K562 (cell line): ENCODE measurements around the gene ATP6V1G2. TPM values are rescaled to one million over a fixed set of nuclear protein-coding genes. Genes with fewer than 3 reads are reported as not detected.
A peak's percentile ranks its signal among the peaks of the same experiment; 100 is the strongest.

Source experiments
- ARNT ChIP-seq, 2 experiments: fragments of 450-650 bp; IDR thresholded peaks; 2 replicates each; pipeline ENCODE4 v1.6.1; 2016; ENCODE audit warnings: mild to moderate bottlenecking in 1 of 2
- CBX8 ChIP-seq: fragments of 200-600 bp; sonication (generic); IDR thresholded peaks from 2 replicates; pipeline ENCODE4 v1.6.1; 2012; ENCODE audit warnings: borderline replicate concordance, mixed run types, low read depth, mild to moderate bottlenecking, moderate library complexity, mixed read lengths, low read length, control low read depth, inconsistent platforms; ENCODE audit not compliant: poor library complexity, severe bottlenecking; ENCODE audit errors: extremely low read depth
- FOXP1 ChIP-seq: sonication (generic); formaldehyde crosslinking; IDR thresholded peaks from 2 replicates; pipeline ENCODE4 v1.8.0; 2022; ENCODE audit warnings: mild to moderate bottlenecking, missing genetic modification reagents
- KDM1A ChIP-seq, 2 experiments: fragments of 450-650 bp; IDR thresholded peaks; 2 replicates each; pipeline ENCODE4 v1.6.1; 2016; ENCODE audit warnings: mild to moderate bottlenecking in 2 of 2
- KDM4B ChIP-seq, 2 experiments: fragments of 450-650 bp in 1 of 2; sonication (generic) in 1 of 2; IDR thresholded peaks; 2 replicates each; pipeline ENCODE4 v1.6.1; 2016 to 2017; ENCODE audit warnings: borderline replicate concordance in 2 of 2, antibody characterized with exemption in 1 of 2, low read depth in 1 of 2, mild to moderate bottlenecking in 1 of 2
- MIER1 ChIP-seq: fragments of 450-650 bp; IDR thresholded peaks from 2 replicates; pipeline ENCODE4 v1.6.1; 2016; ENCODE audit warnings: antibody characterized with exemption, mild to moderate bottlenecking, low read depth
- SRF ChIP-seq, 2 experiments: fragments of 250-450, 450-650 bp in 1 of 2; sonication (Bioruptor Pico) in 1 of 2; sonication (generic) in 1 of 2; formaldehyde crosslinking; IDR thresholded peaks; 2 replicates each; pipeline versions ENCODE4 v1.5.0 to v1.5.1; 2020 to 2022; ENCODE audit warnings: mild to moderate bottlenecking in 1 of 2, missing genetic modification reagents in 1 of 2
- VEZF1 ChIP-seq: fragments of 200-800 bp; sonication (Bioruptor generic); IDR thresholded peaks from 2 replicates; pipeline ENCODE4 v1.6.1; 2017; ENCODE audit warnings: missing genetic modification characterization, missing compliant biosample characterization
- ZFP91 ChIP-seq: sonication (generic); formaldehyde crosslinking; IDR thresholded peaks from 2 replicates; pipeline ENCODE4 v1.8.0; 2022; ENCODE audit warnings: mild to moderate bottlenecking, missing genetic modification reagents
- ZNF408 ChIP-seq: fragments of 250-450 bp; sonication (Bioruptor Pico); IDR thresholded peaks from 2 replicates; pipeline ENCODE4 v1.4.0; 2020; ENCODE audit warnings: low read depth, mild to moderate bottlenecking, moderate library complexity
- ZNF586 ChIP-seq: fragments of 450-650 bp; formaldehyde crosslinking; conservative IDR thresholded peaks from 2 replicates; pipeline ENCODE4 v1.4.0; 2020; ENCODE audit warnings: mild to moderate bottlenecking, moderate library complexity
- ZNF740 ChIP-seq, 3 experiments: fragments of 200-800 bp in 1 of 3; sonication (Bioruptor generic) in 1 of 3; sonication (generic) in 1 of 3; formaldehyde crosslinking in 1 of 3; IDR thresholded peaks; 2 replicates each; pipeline versions ENCODE4 v1.6.1 to v1.8.0; 2016 to 2022; ENCODE audit warnings: mild to moderate bottlenecking in 2 of 3, missing compliant biosample characterization in 2 of 3, missing genetic modification characterization in 2 of 3, missing genetic modification reagents in 1 of 3
- ZNF766 ChIP-seq: fragments of 200-800 bp; sonication (Bioruptor generic); conservative IDR thresholded peaks from 2 replicates; pipeline ENCODE4 v1.6.1; 2016; ENCODE audit warnings: missing genetic modification characterization, missing compliant biosample characterization
- polyA plus RNA-seq, 8 experiments: library from polyadenylated mRNA; depleted of rRNA in 4 of 8; stranded (reverse) in 5 of 8; unstranded in 3 of 8; fragments of >200 nt; fragmentation: Nextera tagmentation in 2 of 8; fragmentation: Illumina TruSeq in 1 of 8; extraction: Ambion mirVana in 2 of 8; extraction: Trizol in 1 of 8; gene quantifications; 2 replicates each; pipeline versions ENCODE4 v1.2.1 to v1.2.3, GENCODE V29; 2011 to 2014; ENCODE audit warnings: inconsistent platforms in 1 of 8, missing spikeins in 1 of 8
- total RNA-seq, 7 experiments: library from RNA; depleted of rRNA in 6 of 7; stranded (reverse); fragments of >200 nt in 6 of 7; fragmentation: Illumina TruSeq in 2 of 7; extraction: Trizol in 2 of 7; gene quantifications; 2 replicates each; pipeline versions ENCODE4 v1.2.1 to v1.2.3, GENCODE V29; 2011 to 2021; ENCODE audit warnings: low replicate concordance in 1 of 7
- TF ChIP-seq, protein P1 (sequence below), 2 experiments: fragments of 150-350 bp in 1 of 2; IDR thresholded peaks; 2 replicates each; pipeline ENCODE4 v1.6.1; 2012 to 2016; ENCODE audit warnings: low read depth in 2 of 2, low read length in 2 of 2, mild to moderate bottlenecking in 1 of 2, moderate library complexity in 1 of 2
- TF ChIP-seq, protein P2 (sequence below): fragments of 250-450 bp; sonication (Bioruptor Pico); IDR thresholded peaks from 2 replicates; pipeline ENCODE4 v1.9.0; 2021; ENCODE audit warnings: mild to moderate bottlenecking

ATP6V1G2 gene
- total and polyA plus RNA-seq, 9 of the 15 experiments (the other 6 are each of a cell fraction or from before 2014, with no cell fraction given), result 0.14 to 1.5 (median 0.33) TPM

DNA sequence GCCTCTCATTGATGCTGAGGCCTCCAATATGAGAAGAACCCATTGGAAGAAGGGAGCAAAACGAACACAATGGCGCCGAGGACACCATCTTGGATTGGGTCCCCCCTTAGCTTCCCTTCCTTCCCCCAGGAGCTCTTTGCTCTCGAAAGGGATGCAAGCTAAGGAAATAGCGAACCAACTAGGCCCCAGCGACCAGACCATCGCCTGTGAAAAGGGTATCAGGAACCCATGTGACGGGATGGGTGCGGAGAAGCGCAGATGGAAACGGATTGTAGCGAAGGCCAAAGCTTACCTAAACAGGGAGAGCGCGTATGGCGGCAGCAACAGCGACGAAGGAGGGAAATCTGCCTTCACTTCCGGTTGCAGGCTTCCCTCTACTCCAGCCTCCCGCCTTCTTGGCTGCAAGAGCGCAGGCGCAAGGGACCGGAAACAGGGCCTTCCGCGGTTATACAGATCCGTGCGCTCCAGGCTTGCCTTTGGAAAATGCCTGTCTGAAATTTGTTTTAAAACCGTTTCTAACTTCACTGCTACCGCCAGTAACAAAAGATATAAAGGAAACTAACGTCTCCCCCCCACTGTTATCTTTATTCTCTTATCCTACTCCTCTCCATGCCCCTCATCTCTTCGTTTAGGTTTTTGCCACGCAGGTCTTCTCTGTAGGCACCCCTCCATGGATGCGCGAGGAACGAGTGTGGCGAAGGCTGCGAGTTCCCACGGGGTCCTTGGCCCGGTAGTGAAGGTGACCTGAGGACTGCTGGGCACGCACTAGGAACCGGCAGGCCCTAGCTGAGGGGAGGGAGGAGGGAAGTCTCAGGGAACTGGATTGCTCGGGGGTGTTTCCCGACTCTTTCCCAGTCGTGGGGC lies 4.5 kb downstream of the ATP6V1G2 start, which contains the start of gene DDX39B (continued):
- TF ChIP-seq CBX8 (no peak), MIER1 (no peak; the same call in 1 of the 2 replicates), KDM1A (IDR thresholded peaks at IDR 0.05) (0 out of 4 replicates have a peak, but pooled peaks of 1 of the 2 experiments have one; percentile 9), KDM4B (IDR thresholded peaks at IDR 0.05; ENCODE audit: borderline replicate concordance in 2 of 2, low read depth in 1 of 2) (peak in 1 of 2 experiments; percentile 91; a peak in 1 of 4 replicates), ZNF766 (CRISPR knock-in tag) (peak; percentile 84), ZFP91 (CRISPR knock-in tag) (no peak), ZNF586 (CRISPR knock-in tag) (no peak), SRF (CRISPR knock-in tag; IDR thresholded peaks at IDR 0.05) (peak in 1 of 2 experiments; percentile 41; a peak in 3 of 4 replicates), FOXP1 (CRISPR knock-in tag) (no peak; the same call in 1 of the 2 replicates), ZNF408 (no peak), ARNT (IDR thresholded peaks at IDR 0.05) (peak; percentile 87 to 92), ZNF740 (CRISPR knock-in tag; IDR thresholded peaks at IDR 0.05) (peak; percentile 11; the same call in 1 of the 2 replicates), ZNF740 (tag; IDR thresholded peaks at IDR 0.05) (peak in 1 of 2 experiments; percentile 30; a peak in 1 of 4 replicates), VEZF1 (CRISPR knock-in tag) (peak; percentile 62)
- TF ChIP-seq, protein P1, sequence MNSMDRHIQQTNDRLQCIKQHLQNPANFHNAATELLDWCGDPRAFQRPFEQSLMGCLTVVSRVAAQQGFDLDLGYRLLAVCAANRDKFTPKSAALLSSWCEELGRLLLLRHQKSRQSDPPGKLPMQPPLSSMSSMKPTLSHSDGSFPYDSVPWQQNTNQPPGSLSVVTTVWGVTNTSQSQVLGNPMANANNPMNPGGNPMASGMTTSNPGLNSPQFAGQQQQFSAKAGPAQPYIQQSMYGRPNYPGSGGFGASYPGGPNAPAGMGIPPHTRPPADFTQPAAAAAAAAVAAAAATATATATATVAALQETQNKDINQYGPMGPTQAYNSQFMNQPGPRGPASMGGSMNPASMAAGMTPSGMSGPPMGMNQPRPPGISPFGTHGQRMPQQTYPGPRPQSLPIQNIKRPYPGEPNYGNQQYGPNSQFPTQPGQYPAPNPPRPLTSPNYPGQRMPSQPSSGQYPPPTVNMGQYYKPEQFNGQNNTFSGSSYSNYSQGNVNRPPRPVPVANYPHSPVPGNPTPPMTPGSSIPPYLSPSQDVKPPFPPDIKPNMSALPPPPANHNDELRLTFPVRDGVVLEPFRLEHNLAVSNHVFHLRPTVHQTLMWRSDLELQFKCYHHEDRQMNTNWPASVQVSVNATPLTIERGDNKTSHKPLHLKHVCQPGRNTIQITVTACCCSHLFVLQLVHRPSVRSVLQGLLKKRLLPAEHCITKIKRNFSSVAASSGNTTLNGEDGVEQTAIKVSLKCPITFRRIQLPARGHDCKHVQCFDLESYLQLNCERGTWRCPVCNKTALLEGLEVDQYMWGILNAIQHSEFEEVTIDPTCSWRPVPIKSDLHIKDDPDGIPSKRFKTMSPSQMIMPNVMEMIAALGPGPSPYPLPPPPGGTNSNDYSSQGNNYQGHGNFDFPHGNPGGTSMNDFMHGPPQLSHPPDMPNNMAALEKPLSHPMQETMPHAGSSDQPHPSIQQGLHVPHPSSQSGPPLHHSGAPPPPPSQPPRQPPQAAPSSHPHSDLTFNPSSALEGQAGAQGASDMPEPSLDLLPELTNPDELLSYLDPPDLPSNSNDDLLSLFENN (IDR thresholded peaks at IDR 0.05; ENCODE audit: low read depth in 2 of 2, low read length in 2 of 2), result no peak; a peak in 1 of 4 replicates
- TF ChIP-seq, protein P2, sequence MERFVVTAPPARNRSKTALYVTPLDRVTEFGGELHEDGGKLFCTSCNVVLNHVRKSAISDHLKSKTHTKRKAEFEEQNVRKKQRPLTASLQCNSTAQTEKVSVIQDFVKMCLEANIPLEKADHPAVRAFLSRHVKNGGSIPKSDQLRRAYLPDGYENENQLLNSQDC (CRISPR knock-in tag), result no peak; the same call in 1 of the 2 replicates
